Activated CD4-positive, alpha-beta T cell treated with anti-CD3 and anti-CD28 coated beads for 4 hours (primary cell): ENCODE measurements around the gene PFKL.

Source experiments
- DNase-seq, 2 donors: peaks; one replicate each; pipeline ENCODE4 v3.0.0-alpha.2; 2020

Gene PFKL

GRCh38 chr21:44366586-44367211, 66.8 kb downstream of the PFKL start:
- no peak for DNase-seq

- DNase-seq, result no peak
Observed at GRCh38 chr21:44368711-44369446, 69.0 kb downstream of the PFKL start.

GRCh38 chr21:44370027-44370735, 70.3 kb downstream of the PFKL start:
- DNase-seq, result no peak

- DNase-seq, result no peak
Observed at GRCh38 chr21:44370786-44371410, 71.0 kb downstream of the PFKL start.

GRCh38 chr21:44371596-44371995, 71.7 kb downstream of the PFKL start:
- DNase-seq, result no peak

GRCh38 chr21:44372616-44373015, 72.8 kb downstream of the PFKL start:
- DNase-seq, result no peak

- no peak for DNase-seq
Observed at GRCh38 chr21:44374601-44375280, 74.9 kb downstream of the PFKL start.

- no peak for DNase-seq
Observed at GRCh38 chr21:44375281-44375651, 75.4 kb downstream of the PFKL start.

- no peak for DNase-seq
Observed at GRCh38 chr21:44375761-44376241, 75.9 kb downstream of the PFKL start.

GRCh38 chr21:44376606-44377005, 76.8 kb downstream of the PFKL start:
- DNase-seq, result no peak
